HepG2 (cell line): ENCODE measurements around the gene PLCB4. TPM values are rescaled to one million over a fixed set of nuclear protein-coding genes. Genes with fewer than 3 reads are reported as not detected.

Experiments
- ATAC-seq: fragments of 200-7000 bp; cut with Tn5 transposase; 3 replicates; pipeline ENCODE4 v1.9.1; 2020; ENCODE audit warnings: mild to moderate bottlenecking, moderate library complexity
- BruUV-seq: library from RNA; stranded (reverse); fragments of 400-500 nt; replicated peaks from 2 replicates; lab custom pipeline; 2021; lab: Mats Ljungman, UMichigan
- CTCF ChIA-PET: fragments of 300-600 bp; formaldehyde crosslinking; extraction: SDS; loops from one replicate; lab custom pipeline; 2021; ENCODE audit warnings: low total read pairs, inconsistent platforms, low intra/inter-chr PET ratio; lab: Yijun Ruan, JAX
- POLR2A ChIA-PET: fragments of 350-600 bp; sonication (Branson Sonifier 250); formaldehyde crosslinking; loops from one replicate; lab custom pipeline; 2020; ENCODE audit warnings: antibody characterized with exemption, inconsistent platforms; lab: Yijun Ruan, JAX
- DNase-seq: peaks from one replicate; pipeline ENCODE4 v3.0.0-alpha.2; 2015; ENCODE audit warnings: low spot score
- FAIRE-seq: peaks from 3 replicates; lab custom pipeline; 2011; peaks lifted over from hg19 to GRCh38; lab: Jason Lieb, UNC
- H2AFZ ChIP-seq: one replicate; pipeline ENCODE4 v1.6.1; 2011; ENCODE audit warnings: low read length, inconsistent platforms
- H3K27ac ChIP-seq: fragments of 300-600 bp; 3 replicates; pipeline ENCODE4 v1.8.0; 2011; ENCODE audit warnings: mixed run types, mild to moderate bottlenecking, mixed read lengths, low read length, inconsistent platforms; ENCODE audit not compliant: insufficient read depth; ENCODE audit errors: extremely low read length
- H3K27me3 ChIP-seq, 2 experiments: fragments of 200-600 bp in 1 of 2; 2 replicates in 1 of 2; 3 replicates in 1 of 2; pipeline versions ENCODE4 v1.6.0 to v1.8.0; 2011; ENCODE audit warnings: low read length in 2 of 2, mild to moderate bottlenecking in 2 of 2, moderate library complexity in 2 of 2, inconsistent platforms in 1 of 2; ENCODE audit not compliant: insufficient read depth in 2 of 2, control insufficient read depth in 1 of 2
- H3K36me3 ChIP-seq, 2 experiments: fragments of 200-600 bp in 1 of 2; replicated peaks in 1 of 2; 2 replicates in 1 of 2; 3 replicates in 1 of 2; pipeline versions ENCODE4 v1.5.1 to v1.8.0; 2011; ENCODE audit warnings: low read length in 2 of 2, inconsistent platforms in 1 of 2; ENCODE audit not compliant: insufficient read depth in 2 of 2, control insufficient read depth in 1 of 2
- H3K4me1 ChIP-seq: 2 replicates; pipeline ENCODE4 v1.5.1; 2012; ENCODE audit warnings: low read length, inconsistent platforms; ENCODE audit not compliant: insufficient read depth
- H3K4me2 ChIP-seq: 2 replicates; pipeline ENCODE4 v1.6.0; 2011; ENCODE audit warnings: low read depth, low read length, inconsistent platforms
- H3K4me3 ChIP-seq, 3 experiments: fragments of 200-600 bp in 1 of 3; sonication (generic), shearing (Covaris generic) in 1 of 3; replicated peaks in 1 of 3; 2 replicates each; pipeline ENCODE4 v1.5.1; 2011 to 2016; ENCODE audit warnings: low read length in 3 of 3, inconsistent platforms in 2 of 3, low read depth in 2 of 3, mild to moderate bottlenecking in 2 of 3, control low read depth in 1 of 3, mixed read lengths in 1 of 3; ENCODE audit not compliant: insufficient read depth in 1 of 3
- H3K79me2 ChIP-seq: one replicate; pipeline ENCODE4 v1.6.1; 2011; ENCODE audit warnings: low read length, inconsistent platforms; ENCODE audit not compliant: insufficient read depth
- H3K9ac ChIP-seq: 2 replicates; pipeline ENCODE4 v1.6.0; 2011; ENCODE audit warnings: mild to moderate bottlenecking, low read depth, low read length, inconsistent platforms; ENCODE audit not compliant: insufficient read depth
- H3K9me3 ChIP-seq: 2 replicates; pipeline ENCODE4 v1.5.1; 2012; ENCODE audit warnings: mild to moderate bottlenecking, low read length
- H4K20me1 ChIP-seq: 2 replicates; pipeline ENCODE4 v1.6.0; 2011; ENCODE audit warnings: inconsistent platforms, mild to moderate bottlenecking, low read length, moderate library complexity; ENCODE audit not compliant: insufficient read depth
- HES4 ChIP-seq: sonication (generic); formaldehyde crosslinking; IDR thresholded peaks from 2 replicates; pipeline ENCODE4 v1.9.0; 2021; ENCODE audit warnings: mild to moderate bottlenecking, missing genetic modification reagents, borderline replicate concordance
- NR3C1 ChIP-seq: sonication (generic); formaldehyde crosslinking; IDR thresholded peaks from 2 replicates; pipeline ENCODE4 v1.4.0; 2020; ENCODE audit warnings: missing genetic modification reagents
- SMARCC2 ChIP-seq: fragments of 450-650 bp; IDR thresholded peaks from 2 replicates; pipeline ENCODE4 v1.6.1; 2017; ENCODE audit warnings: antibody characterized with exemption, mild to moderate bottlenecking
- ZNF230 ChIP-seq: sonication (generic); formaldehyde crosslinking; IDR thresholded peaks from 2 replicates; pipeline ENCODE4 v1.4.0; 2020; ENCODE audit warnings: mild to moderate bottlenecking, missing genetic modification reagents
- ZNF292 ChIP-seq: sonication (generic); formaldehyde crosslinking; IDR thresholded peaks from 2 replicates; pipeline ENCODE4 v1.8.1; 2022; ENCODE audit warnings: mild to moderate bottlenecking, low read depth, missing genetic modification reagents, borderline replicate concordance
- WGBS: methylation state at CpG from one replicate; pipeline ENCODE4 v1.1.6; 2017; ENCODE audit warnings: low lambda C conversion rate; 5-methylcytosine and 5-hydroxymethylcytosine counted together
- in situ Hi-C: cut with HindIII; loops from 2 replicates; pipeline ENCODE4 v1.10.0; 2017; ENCODE audit warnings: low pct_unique_long_range_greater_than_20kb; ENCODE audit not compliant: extremely low pct_ligation_motif_present
- intact Hi-C: fragments of 100-400 bp; cut with micrococcal nuclease; formaldehyde crosslinking; loops from one replicate; pipeline ENCODE4 v1.10.0; 2022; ENCODE audit not compliant: unreplicated experiment
- polyA plus RNA-seq, 8 experiments: library from polyadenylated mRNA; depleted of rRNA in 3 of 8; stranded (reverse) in 7 of 8; unstranded in 1 of 8; fragments of >200 nt; fragmentation: Illumina TruSeq in 4 of 8; extraction: Trizol in 4 of 8; gene quantifications; 2 replicates each; pipeline versions ENCODE4 v1.2.1 to v1.2.3, GENCODE V29; 2011 to 2016; ENCODE audit warnings: low read depth in 4 of 8, missing spikeins in 1 of 8, mixed read lengths in 1 of 8; ENCODE audit not compliant: insufficient read depth in 1 of 8
- total RNA-seq, 5 experiments: library from RNA; depleted of rRNA; stranded (reverse); fragments of >200 nt; fragmentation: Illumina TruSeq; extraction: Trizol; gene quantifications; 2 replicates each; pipeline ENCODE4 v1.2.3, GENCODE V29; 2016; ENCODE audit warnings: low read depth in 1 of 5

PLCB4 gene
- total and polyA plus RNA-seq, 2 of the 13 experiments (the other 11 are each of a cell fraction or from before 2014, with no cell fraction given) = 0.01 TPM; not detected in 1

DNA sequence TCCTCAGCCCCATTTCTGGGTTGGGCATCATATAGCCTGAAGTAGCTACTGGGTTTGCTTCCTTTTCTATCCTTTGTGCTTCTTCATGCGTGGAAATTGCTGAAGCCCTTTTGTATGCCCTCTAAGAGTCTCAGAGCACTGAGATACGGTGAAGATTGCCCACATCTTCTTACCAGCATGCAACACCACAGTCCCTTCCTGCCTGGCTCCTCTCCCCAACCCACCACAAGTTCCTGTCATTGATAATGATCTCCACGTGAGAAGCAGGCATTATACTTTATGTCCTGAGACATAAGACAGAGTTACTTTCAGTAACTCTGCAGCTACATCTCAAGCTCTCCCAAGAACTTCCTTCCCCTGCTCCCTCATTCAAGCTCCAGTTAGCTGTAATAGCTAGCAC, 15.8 kb upstream of the PLCB4 start:
- ATAC-seq = no peak
- intact Hi-C loops (loop anchor here (10.0 kb wide), 1 partner anchor 198 kb away; no protein-coding TSS in a partner anchor), in situ Hi-C loops (no loop called here)
- BruUV-seq = no TSS peak
- Histone ChIP-seq H3K79me2 (no peaks in the 10 kb centered on the region), H3K9me3 (no peaks in the 10 kb centered on the region), H3K4me3 (no peak overlapping the region), H3K4me2 (no peak overlapping the region), H3K36me3 (no peaks in the 10 kb centered on the region), H3K27ac (no peak overlapping the region), H2AFZ (no peak overlapping the region), H4K20me1 (no peaks in the 10 kb centered on the region), H3K27me3 (peaks cover 0 to 10% of the 10 kb centered on the region in 2 experiments; a peak in 1 of 5 replicates), H3K9ac (no peak overlapping the region), H3K4me1 (no peaks in the 10 kb centered on the region)
- no peak for DNase-seq
- ChIA-PET POLR2A (no interaction called here), CTCF (no interaction called here)
- FAIRE-seq = no peak
- no peak for TF ChIP-seq ZNF292 (CRISPR knock-in tag)
- no peak for TF ChIP-seq HES4
- TF ChIP-seq ZNF230 (CRISPR knock-in tag) = no peak
- WGBS = 10% methylated on average over 3 of the region's 3 CpGs

DNA sequence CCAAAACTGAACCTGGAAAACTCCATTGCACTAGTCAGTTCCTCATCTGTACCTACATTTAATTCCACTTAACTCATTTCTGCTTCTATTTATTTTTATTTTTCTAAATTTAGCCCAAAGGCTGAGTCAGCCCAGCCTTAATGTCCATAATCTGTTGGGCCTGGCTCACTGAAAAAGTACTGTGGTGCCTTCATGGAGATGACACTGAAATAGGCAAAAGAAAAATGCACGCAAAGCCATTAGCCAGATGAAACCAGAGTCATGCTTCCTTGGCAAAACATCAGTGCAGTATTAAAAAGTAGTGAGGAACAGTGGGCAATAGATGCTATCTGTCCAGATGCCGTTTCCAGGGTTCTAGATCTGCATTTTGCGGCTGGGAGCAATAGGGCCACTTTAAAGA, 14.7 kb upstream of the PLCB4 start:
- Histone ChIP-seq H4K20me1 (no peaks in the 10 kb centered on the region), H3K27me3 (peaks cover 0 to 10% of the 10 kb centered on the region in 2 experiments; a peak in 1 of 5 replicates), H3K4me2 (no peak overlapping the region), H3K4me1 (no peaks in the 10 kb centered on the region), H3K27ac (no peak overlapping the region), H3K4me3 (no peak overlapping the region), H2AFZ (no peak overlapping the region), H3K9me3 (no peaks in the 10 kb centered on the region), H3K36me3 (no peaks in the 10 kb centered on the region), H3K79me2 (no peaks in the 10 kb centered on the region), H3K9ac (no peak overlapping the region)
- in situ Hi-C loops (no loop called here), intact Hi-C loops (loop anchor here (10.0 kb wide), 1 partner anchor 199 kb away; no protein-coding TSS in a partner anchor)
- ChIA-PET CTCF (no interaction called here), POLR2A (no interaction called here)
- FAIRE-seq (no peak), DNase-seq (no peak), ATAC-seq (no peak)
- 0 out of 2 replicates have a peak, but pooled peaks have one; percentile 16 for TF ChIP-seq SMARCC2
- no peak for TF ChIP-seq NR3C1
- no TSS peak for BruUV-seq
- WGBS = 13% methylated on average over 3 of the region's 3 CpGs
